NCI-H82 (cell line): ENCODE data around the gene COL1A2.

Experiments used
- DNase-seq: peaks from one replicate; lab custom pipeline; 2025; lab: John Stamatoyannopoulos, UW

The COL1A2 gene

GRCh38 chr7:94410413-94411187 is 15.9 kb downstream of the COL1A2 start:
- no peak for DNase-seq

- no peak for DNase-seq
Observed at GRCh38 chr7:94411188-94411466, 16.4 kb downstream of the COL1A2 start.

GRCh38 chr7:94412762-94413322 is 18.1 kb downstream of the COL1A2 start:
- DNase-seq: no peak

- peak; percentile 22 for DNase-seq
Observed at GRCh38 chr7:94414481-94414880, 19.8 kb downstream of the COL1A2 start.

- no peak for DNase-seq
Observed at GRCh38 chr7:94414980-94415379, 20.3 kb downstream of the COL1A2 start.

GRCh38 chr7:94417306-94417705 is 22.6 kb downstream of the COL1A2 start:
- DNase-seq: peak; percentile 73

GRCh38 chr7:94417901-94418300 is 23.2 kb downstream of the COL1A2 start:
- DNase-seq: peak; percentile 97

GRCh38 chr7:94418851-94419250 is 24.2 kb downstream of the COL1A2 start:
- peak; percentile 96 for DNase-seq

- DNase-seq: no peak
Observed at GRCh38 chr7:94420328-94420727, 25.6 kb downstream of the COL1A2 start.

- no peak for DNase-seq
Observed at GRCh38 chr7:94421681-94422080, 27.0 kb downstream of the COL1A2 start.

- DNase-seq: no peak
Observed at GRCh38 chr7:94422136-94422535, 27.4 kb downstream of the COL1A2 start.

- DNase-seq: peak; percentile 22
Observed at GRCh38 chr7:94422827-94423460, 28.2 kb downstream of the COL1A2 start.

- no peak for DNase-seq
Observed at GRCh38 chr7:94423863-94424735, 29.4 kb downstream of the COL1A2 start.

GRCh38 chr7:94425546-94425945 is 30.9 kb downstream of the COL1A2 start:
- no peak for DNase-seq

- DNase-seq: no peak
Observed at GRCh38 chr7:94426980-94427875, 32.5 kb downstream of the COL1A2 start.

GRCh38 chr7:94429153-94429552 is 34.5 kb downstream of the COL1A2 start:
- no peak for DNase-seq

- no peak for DNase-seq
Observed at GRCh38 chr7:94431176-94431575, 36.5 kb downstream of the COL1A2 start.

- no peak for DNase-seq
Observed at GRCh38 chr7:94431619-94432280, 37.1 kb downstream of the COL1A2 start.

GRCh38 chr7:94432281-94432670 is 37.6 kb downstream of the COL1A2 start:
- DNase-seq: no peak

GRCh38 chr7:94432817-94433216 is 38.1 kb downstream of the COL1A2 start:
- DNase-seq: no peak

- no peak for DNase-seq
Observed at GRCh38 chr7:94433224-94433623, 38.5 kb downstream of the COL1A2 start.
